GM23338 (cell line): ENCODE measurements around the gene TRPM2. TPM values are rescaled to one million over a fixed set of nuclear protein-coding genes. Genes with fewer than 3 reads are reported as not detected.

Source experiments
- ATAC-seq: fragments of 200-7000 bp; cut with Tn5 transposase; 3 replicates; pipeline ENCODE4 v1.9.1; 2020
- DNase-seq: peaks from one replicate; pipeline ENCODE4 v3.0.0-alpha.2; 2015; ENCODE audit warnings: low spot score
- H2AFZ ChIP-seq: fragments of 200-600 bp; sonication (generic); 2 replicates; pipeline ENCODE4 v1.8.0; 2016; ENCODE audit warnings: antibody characterized with exemption, mild to moderate bottlenecking, moderate library complexity
- H3F3A ChIP-seq: fragments of 200-600 bp; sonication (generic); replicated peaks from 2 replicates; pipeline ENCODE4 v1.8.0; 2017; ENCODE audit warnings: antibody characterized with exemption, mixed run types, low read depth
- H3K27ac ChIP-seq: fragments of 200-600 bp; sonication (generic); 2 replicates; pipeline ENCODE4 v1.6.1; 2016; ENCODE audit warnings: low read depth
- H3K27me3 ChIP-seq: fragments of 200-600 bp; sonication (generic); 2 replicates; pipeline ENCODE4 v1.8.0; 2016; ENCODE audit warnings: mild to moderate bottlenecking, mixed run types, moderate library complexity; ENCODE audit not compliant: insufficient read depth
- H3K36me3 ChIP-seq: fragments of 200-600 bp; sonication (generic); 2 replicates; pipeline ENCODE4 v1.8.0; 2016; ENCODE audit warnings: mild to moderate bottlenecking; ENCODE audit not compliant: insufficient read depth
- H3K4me1 ChIP-seq: fragments of 200-600 bp; sonication (generic); 2 replicates; pipeline ENCODE4 v1.8.0; 2016; ENCODE audit warnings: mild to moderate bottlenecking, moderate library complexity; ENCODE audit not compliant: insufficient read depth
- H3K4me2 ChIP-seq: fragments of 200-600 bp; sonication (generic); 2 replicates; pipeline ENCODE4 v1.7.1; 2017; ENCODE audit warnings: mixed run types
- H3K4me3 ChIP-seq: fragments of 200-600 bp; sonication (generic); 2 replicates; pipeline ENCODE4 v1.6.1; 2016; ENCODE audit warnings: mixed run types
- H3K79me2 ChIP-seq: fragments of 200-600 bp; sonication (generic); replicated peaks from 2 replicates; pipeline ENCODE4 v1.8.0; 2017; ENCODE audit warnings: mild to moderate bottlenecking; ENCODE audit not compliant: insufficient read depth
- H3K9me2 ChIP-seq: fragments of 200-600 bp; sonication (generic); 2 replicates; pipeline ENCODE4 v1.8.0; 2017; ENCODE audit not compliant: insufficient read depth
- H4K20me1 ChIP-seq: fragments of 200-600 bp; sonication (generic); replicated peaks from 2 replicates; pipeline ENCODE4 v1.8.0; 2017; ENCODE audit warnings: mild to moderate bottlenecking; ENCODE audit not compliant: insufficient read depth
- H3K27ac Mint-ChIP-seq: 2 replicates; pipeline ENCODE4 v1.8.0; 2020; ENCODE audit warnings: inconsistent platforms, mild to moderate bottlenecking, moderate library complexity, mixed read lengths
- H3K27me3 Mint-ChIP-seq: 3 replicates; pipeline ENCODE4 v1.8.0; 2022; ENCODE audit warnings: low read depth, mild to moderate bottlenecking, moderate library complexity, mixed read lengths, inconsistent platforms; ENCODE audit not compliant: insufficient read depth, poor library complexity
- H3K36me3 Mint-ChIP-seq: 3 replicates; pipeline ENCODE4 v1.8.0; 2021; ENCODE audit warnings: low read depth, mild to moderate bottlenecking, inconsistent platforms, moderate library complexity, mixed read lengths
- H3K4me1 Mint-ChIP-seq: 3 replicates; pipeline ENCODE4 v1.8.0; 2020; ENCODE audit warnings: mild to moderate bottlenecking, inconsistent platforms, mixed read lengths
- H3K4me3 Mint-ChIP-seq: 3 replicates; pipeline ENCODE4 v1.8.0; 2021; ENCODE audit warnings: moderate library complexity, mild to moderate bottlenecking, inconsistent platforms, mixed read lengths
- H3K9me3 Mint-ChIP-seq: 3 replicates; pipeline ENCODE4 v1.8.0; 2020; ENCODE audit warnings: moderate library complexity, mild to moderate bottlenecking, inconsistent platforms, mixed read lengths
- CREB1 ChIP-seq: fragments of 250-450 bp; sonication (Bioruptor Pico); IDR thresholded peaks from 2 replicates; pipeline ENCODE4 v1.5.0; 2020; ENCODE audit warnings: low read depth, mild to moderate bottlenecking, moderate library complexity
- CTCF ChIP-seq, 2 experiments: fragments of 200-600 bp in 1 of 2; sonication (generic) in 1 of 2; conservative IDR thresholded peaks; 2 replicates each; pipeline versions ENCODE4 v1.5.1 to v1.6.1; 2016 to 2017; ENCODE audit warnings: antibody characterized with exemption in 2 of 2, low read depth in 2 of 2, mild to moderate bottlenecking in 2 of 2, moderate library complexity in 1 of 2
- ETS1 ChIP-seq: IDR thresholded peaks from 2 replicates; pipeline ENCODE4 v1.6.1; 2016; ENCODE audit warnings: antibody characterized with exemption
- EZH2 ChIP-seq: fragments of 200-600 bp; sonication (generic); IDR thresholded peaks from one replicate; pipeline ENCODE4 v1.8.0; 2017; ENCODE audit warnings: antibody characterized with exemption, mild to moderate bottlenecking, low read depth; ENCODE audit not compliant: unreplicated experiment
- EZH2phosphoT487 ChIP-seq: fragments of 200-600 bp; sonication (generic); IDR thresholded peaks from one replicate; pipeline ENCODE4 v1.8.1; 2018; ENCODE audit warnings: antibody characterized with exemption; ENCODE audit not compliant: unreplicated experiment
- JUNB ChIP-seq: IDR thresholded peaks from one replicate; pipeline ENCODE4 v1.6.1; 2016; ENCODE audit warnings: antibody characterized with exemption; ENCODE audit not compliant: unreplicated experiment
- NANOG ChIP-seq: IDR thresholded peaks from 2 replicates; pipeline ENCODE4 v1.6.1; 2016; ENCODE audit warnings: antibody characterized with exemption, borderline replicate concordance
- POLR2AphosphoS5 ChIP-seq: IDR thresholded peaks from 2 replicates; pipeline ENCODE4 v1.6.1; 2016; ENCODE audit warnings: antibody characterized with exemption, low read depth
- ZNF114 ChIP-seq: fragments of 250-450 bp; sonication (Bioruptor Pico); IDR thresholded peaks from 2 replicates; pipeline ENCODE4 v1.5.0; 2020; ENCODE audit warnings: mild to moderate bottlenecking, moderate library complexity
- ZNF331 ChIP-seq: fragments of 250-450 bp; sonication (Bioruptor Pico); IDR thresholded peaks from 2 replicates; pipeline ENCODE4 v1.5.0; 2020; ENCODE audit warnings: low read depth, mild to moderate bottlenecking, moderate library complexity
- ZNF462 ChIP-seq: fragments of 250-450 bp; sonication (Bioruptor Pico); IDR thresholded peaks from 2 replicates; pipeline ENCODE4 v1.5.0; 2020; ENCODE audit warnings: mild to moderate bottlenecking, moderate library complexity
- polyA plus RNA-seq: library from polyadenylated mRNA; unstranded; fragments of >200 nt; fragmentation: Nextera tagmentation; extraction: Ambion mirVana; gene quantifications from 2 replicates; pipeline ENCODE4 v1.2.1, GENCODE V29; 2016
- total RNA-seq: library from RNA; depleted of rRNA; stranded (reverse); fragments of >200 nt; shearing (Covaris generic); gene quantifications from 2 replicates; pipeline ENCODE4 v1.2.3, GENCODE V29; 2014

TRPM2 gene
- total and polyA plus RNA-seq, 2 experiments from 2014 or later, result 0.53 to 0.83 TPM

GRCh38 chr21:44429894-44430293 lies 76.5 kb downstream of the TRPM2 start (continued):
- TF ChIP-seq ZNF462 (CRISPR knock-in tag) (no peak), ZNF114 (CRISPR knock-in tag) (no peak), CTCF (conservative IDR thresholded peaks at IDR 0.05; ENCODE audit: low read depth in 2 of 2) (no peak), EZH2phosphoT487 (no peak), NANOG (no peak)

- H3K79me2 ChIP-seq, result no peaks in the 10 kb centered on the region
- Mint-ChIP-seq H3K4me1 (no peaks in the 10 kb centered on the region), H3K4me3 (no peak overlapping the region), H3K36me3 (peaks cover 4% of the 10 kb centered on the region; the same call in 1 of the 3 replicates), H3K27ac (no peak overlapping the region), H3K9me3 (peaks cover 17% of the 10 kb centered on the region; the same call in 2 of the 3 replicates), H3K27me3 (peaks cover 4% of the 10 kb centered on the region)
- no peaks in the 10 kb centered on the region for H3K9me2 ChIP-seq
- no peak overlapping the region for H3K27ac ChIP-seq
- ATAC-seq (no peak), DNase-seq (no peak)
- no peak overlapping the region for H2AFZ ChIP-seq
- no peaks in the 10 kb centered on the region for H3F3A ChIP-seq
- H3K4me3 ChIP-seq, result no peak overlapping the region
- H3K36me3 ChIP-seq, result no peaks in the 10 kb centered on the region
- H3K27me3 ChIP-seq, result no peaks in the 10 kb centered on the region
- no peaks in the 10 kb centered on the region for H3K4me1 ChIP-seq
- no peak overlapping the region for H3K4me2 ChIP-seq
- H4K20me1 ChIP-seq, result no peaks in the 10 kb centered on the region
- TF ChIP-seq CREB1 (no peak), POLR2AphosphoS5 (no peak), EZH2 (no peak), ZNF114 (CRISPR knock-in tag) (no peak), JUNB (no peak), ZNF331 (no peak), NANOG (no peak), ETS1 (no peak), CTCF (conservative IDR thresholded peaks at IDR 0.05; ENCODE audit: low read depth in 2 of 2) (no peak), EZH2phosphoT487 (no peak)
Measured at GRCh38 chr21:44431300-44431699, 77.9 kb downstream of the TRPM2 start.
